H1 (cell line): Measurements from ENCODE around the gene NKAIN4. TPM values are rescaled to one million over a fixed set of nuclear protein-coding genes. Genes with fewer than 3 reads are reported as not detected.

Experiments used
- CTCF ChIA-PET: fragments of 300-600 bp; sonication (Branson Sonifier 250); formaldehyde crosslinking; loops from one replicate; lab custom pipeline; 2021; ENCODE audit not compliant: partially characterized antibody; lab: Charles Lee
- POLR2A ChIA-PET: fragments of 300-600 bp; sonication (Branson Sonifier 250); formaldehyde crosslinking; loops from one replicate; lab custom pipeline; 2021; ENCODE audit warnings: inconsistent platforms; ENCODE audit not compliant: partially characterized antibody; lab: Charles Lee
- DNase-seq, 2 experiments: peaks; one replicate each; pipeline versions ENCODE4 v3.0.0 to v3.0.0-alpha.2; 2010 to 2022; ENCODE audit warnings: low spot score in 2 of 2, low read depth in 1 of 2, mixed read lengths in 1 of 2
- FAIRE-seq: peaks from 2 replicates; lab custom pipeline; 2011; peaks lifted over from hg19 to GRCh38; lab: Jason Lieb, UNC
- H2AFZ ChIP-seq: 2 replicates; pipeline ENCODE4 v1.8.1; 2012; ENCODE audit warnings: low read length, inconsistent platforms
- H2AK5ac ChIP-seq: 2 replicates; pipeline ENCODE4 v1.6.1; 2013; ENCODE audit warnings: low read depth, low read length
- H2BK120ac ChIP-seq: replicated peaks from 2 replicates; pipeline ENCODE3; 2013; ENCODE audit warnings: low read depth, low read length, inconsistent platforms
- H2BK12ac ChIP-seq: 2 replicates; pipeline ENCODE4 v1.6.1; 2013; ENCODE audit warnings: low read depth, low read length
- H2BK15ac ChIP-seq: 2 replicates; pipeline ENCODE4 v1.6.1; 2013; ENCODE audit warnings: low read length
- H2BK20ac ChIP-seq: 2 replicates; pipeline ENCODE4 v1.6.1; 2013; ENCODE audit warnings: low read length
- H2BK5ac ChIP-seq: 2 replicates; pipeline ENCODE4 v1.6.1; 2013; ENCODE audit warnings: low read depth, low read length
- H3K14ac ChIP-seq: 2 replicates; pipeline ENCODE4 v1.6.1; 2013; ENCODE audit warnings: inconsistent platforms; ENCODE audit not compliant: insufficient read length
- H3K18ac ChIP-seq: 2 replicates; pipeline ENCODE4 v1.6.1; 2013; ENCODE audit warnings: low read length; ENCODE audit errors: extremely low read depth
- H3K23ac ChIP-seq: 2 replicates; pipeline ENCODE4 v1.6.1; 2013; ENCODE audit warnings: inconsistent platforms; ENCODE audit not compliant: insufficient read length
- H3K23me2 ChIP-seq: 2 replicates; pipeline ENCODE4 v1.6.1; 2013; ENCODE audit warnings: low read depth, low read length
- H3K27ac ChIP-seq: 2 replicates; pipeline ENCODE4 v1.6.1; 2011; ENCODE audit warnings: low read depth, low read length, inconsistent platforms
- H3K27me3 ChIP-seq, 4 experiments: replicated peaks in 1 of 4; 1 replicate in 1 of 4; 2 replicates in 3 of 4; pipeline versions ENCODE4 v1.6.1 to v1.8.1; 2011 to 2013; ENCODE audit warnings: low read length in 3 of 4, mild to moderate bottlenecking in 3 of 4, inconsistent platforms in 2 of 4, mixed read lengths in 2 of 4, moderate library complexity in 1 of 4; ENCODE audit not compliant: control insufficient read depth in 3 of 4, insufficient read depth in 3 of 4; ENCODE audit errors: extremely low read depth in 1 of 4
- H3K36me3 ChIP-seq, 4 experiments: 2 replicates each; pipeline versions ENCODE4 v1.6.1 to v1.8.1; 2011 to 2013; ENCODE audit warnings: mild to moderate bottlenecking in 4 of 4, low read length in 3 of 4, moderate library complexity in 2 of 4, control low read depth in 1 of 4, inconsistent platforms in 1 of 4; ENCODE audit not compliant: insufficient read depth in 4 of 4, control insufficient read depth in 2 of 4
- H3K4ac ChIP-seq: replicated peaks from 2 replicates; pipeline ENCODE3; 2013; ENCODE audit warnings: low read length, low read depth, mixed read lengths, inconsistent platforms; ENCODE audit not compliant: insufficient read length
- H3K4me1 ChIP-seq, 4 experiments: replicated peaks in 1 of 4; 1 replicate in 1 of 4; 2 replicates in 3 of 4; pipeline versions ENCODE4 v1.6.1 to v1.8.1; 2011 to 2013; ENCODE audit warnings: low read length in 3 of 4, inconsistent platforms in 2 of 4, mixed read lengths in 1 of 4; ENCODE audit not compliant: insufficient read depth in 4 of 4, control insufficient read depth in 3 of 4
- H3K4me2 ChIP-seq, 2 experiments: 2 replicates each; pipeline versions ENCODE4 v1.6.1 to v1.8.1; 2011 to 2013; ENCODE audit warnings: low read depth in 2 of 2, low read length in 2 of 2, control low read depth in 1 of 2, inconsistent platforms in 1 of 2, mild to moderate bottlenecking in 1 of 2; ENCODE audit not compliant: insufficient read depth in 1 of 2
- H3K4me3 ChIP-seq, 4 experiments: fragments of 200-600, 300-600 bp in 1 of 4; sonication (generic), shearing (Covaris generic), sonication (Bioruptor Twin) in 1 of 4; 2 replicates each; pipeline versions ENCODE4 v1.5.1 to v1.8.1; 2011 to 2016; ENCODE audit warnings: low read length in 4 of 4, low read depth in 3 of 4, control low read depth in 2 of 4, inconsistent platforms in 2 of 4, mild to moderate bottlenecking in 2 of 4, mixed read lengths in 1 of 4, moderate library complexity in 1 of 4; ENCODE audit not compliant: insufficient read depth in 2 of 4; ENCODE audit errors: extremely low read depth in 1 of 4
- H3K56ac ChIP-seq: replicated peaks from 2 replicates; pipeline ENCODE3; 2013; ENCODE audit warnings: low read depth, mild to moderate bottlenecking, mixed read lengths, low read length, inconsistent platforms; ENCODE audit not compliant: insufficient read length
- H3K79me1 ChIP-seq: 2 replicates; pipeline ENCODE4 v1.6.1; 2013; ENCODE audit warnings: low read depth, low read length, control low read depth
- H3K79me2 ChIP-seq, 2 experiments: 2 replicates each; pipeline versions ENCODE4 v1.6.1 to v1.8.1; 2012 to 2013; ENCODE audit warnings: low read length in 2 of 2, mild to moderate bottlenecking in 2 of 2, inconsistent platforms in 1 of 2; ENCODE audit not compliant: insufficient read depth in 2 of 2, control insufficient read depth in 1 of 2
- H3K9ac ChIP-seq, 4 experiments: replicated peaks in 1 of 4; 1 replicate in 1 of 4; 2 replicates in 3 of 4; pipeline versions ENCODE4 v1.6.1 to v1.8.1; 2011 to 2013; ENCODE audit warnings: low read depth in 3 of 4, low read length in 3 of 4, control low read depth in 2 of 4, mild to moderate bottlenecking in 2 of 4, moderate library complexity in 2 of 4, inconsistent platforms in 1 of 4; ENCODE audit errors: extremely low read depth in 1 of 4
- H3K9me3 ChIP-seq, 2 experiments: 2 replicates each; pipeline versions ENCODE4 v1.6.1 to v1.8.1; 2012 to 2013; ENCODE audit warnings: mild to moderate bottlenecking in 2 of 2, moderate library complexity in 2 of 2, control low read depth in 1 of 2, inconsistent platforms in 1 of 2, low read depth in 1 of 2, low read length in 1 of 2, mixed read lengths in 1 of 2; ENCODE audit not compliant: insufficient read depth in 2 of 2
- H4K20me1 ChIP-seq, 2 experiments: replicated peaks in 1 of 2; 2 replicates each; pipeline versions ENCODE3 to v1.8.1; 2011 to 2013; ENCODE audit warnings: inconsistent platforms in 2 of 2, low read length in 2 of 2, mild to moderate bottlenecking in 1 of 2; ENCODE audit not compliant: insufficient read depth in 2 of 2, control insufficient read depth in 1 of 2
- H4K5ac ChIP-seq: 2 replicates; pipeline ENCODE4 v1.6.1; 2013; ENCODE audit warnings: low read length, low read depth, mixed read lengths, inconsistent platforms; ENCODE audit not compliant: insufficient read length
- H4K8ac ChIP-seq: 2 replicates; pipeline ENCODE4 v1.8.0; 2013; ENCODE audit warnings: mild to moderate bottlenecking, moderate library complexity, low read length, inconsistent platforms; ENCODE audit not compliant: insufficient read depth; ENCODE audit errors: extremely low read depth
- H4K91ac ChIP-seq: replicated peaks from 2 replicates; pipeline ENCODE3; 2013; ENCODE audit warnings: low read length, mixed read lengths, inconsistent platforms; ENCODE audit not compliant: insufficient read length
- JUN ChIP-seq: IDR thresholded peaks from 2 replicates; pipeline ENCODE4 v1.6.1; 2011; ENCODE audit warnings: low read depth, mild to moderate bottlenecking, improper control_type of control experiment, low read length
- PHF8 ChIP-seq: fragments of 200-600 bp; sonication (generic); conservative IDR thresholded peaks from 2 replicates; pipeline ENCODE4 v1.7.1; 2012; ENCODE audit warnings: low read depth, mild to moderate bottlenecking, inconsistent platforms, low read length, moderate library complexity
- POLR2AphosphoS5 ChIP-seq: IDR thresholded peaks from 2 replicates; pipeline ENCODE4 v1.6.1; 2011; ENCODE audit warnings: low read depth, low read length
- RBBP5 ChIP-seq: IDR thresholded peaks from 2 replicates; pipeline ENCODE4 v1.7.1; 2012; ENCODE audit warnings: low read depth, mild to moderate bottlenecking, inconsistent platforms, low read length, moderate library complexity, borderline replicate concordance
- RFX5 ChIP-seq: IDR thresholded peaks from 2 replicates; pipeline ENCODE4 v1.6.1; 2011; ENCODE audit warnings: low read depth, low read length, improper control_type of control experiment, borderline replicate concordance
- SIN3A ChIP-seq, 2 experiments: IDR thresholded peaks in 1 of 2; conservative IDR thresholded peaks in 1 of 2; 2 replicates each; pipeline ENCODE4 v1.6.1; 2011 to 2012; ENCODE audit warnings: low read length in 2 of 2, improper control_type of control experiment in 1 of 2, low read depth in 1 of 2, mild to moderate bottlenecking in 1 of 2
- SIRT6 ChIP-seq: IDR thresholded peaks from one replicate; pipeline ENCODE4 v1.7.1; 2012; ENCODE audit warnings: low read length, inconsistent platforms
- SIX5 ChIP-seq: IDR thresholded peaks from 2 replicates; pipeline ENCODE4 v1.6.1; 2011; ENCODE audit warnings: mild to moderate bottlenecking, low read depth, low read length
- SP1 ChIP-seq: IDR thresholded peaks from 2 replicates; pipeline ENCODE4 v1.6.1; 2011; ENCODE audit warnings: low read depth, low read length
- SUZ12 ChIP-seq: fragments of 200-600 bp; sonication (generic); IDR thresholded peaks from 2 replicates; pipeline ENCODE4 v1.6.1; 2012; ENCODE audit warnings: mild to moderate bottlenecking, inconsistent platforms, low read length, moderate library complexity, mixed read lengths
- TAF7 ChIP-seq: optimal IDR thresholded peaks from 2 replicates; pipeline ENCODE3; 2011; ENCODE audit warnings: low read depth, mild to moderate bottlenecking, inconsistent platforms, low read length, moderate library complexity, borderline replicate concordance
- TBP ChIP-seq: IDR thresholded peaks from 2 replicates; pipeline ENCODE4 v1.6.1; 2011; ENCODE audit warnings: low read depth, low read length, improper control_type of control experiment
- TEAD4 ChIP-seq: IDR thresholded peaks from 2 replicates; pipeline ENCODE4 v1.6.1; 2012; ENCODE audit warnings: low read depth, low read length, inconsistent platforms, mixed read lengths
- YY1 ChIP-seq: IDR thresholded peaks from 2 replicates; pipeline ENCODE4 v1.6.1; 2011; ENCODE audit warnings: low read depth, mild to moderate bottlenecking, low read length
- whole genome bisulfite sequencing, 2 experiments: shearing (Covaris generic) in 1 of 2; methylation state at CpG; one replicate each; pipeline versions ENCODE4 v1.1.6 to v1.1.7; 2013 to 2015; ENCODE audit warnings: low lambda C conversion rate in 2 of 2, mixed read lengths in 2 of 2, inconsistent platforms in 1 of 2, low coverage in 1 of 2, missing lambda C conversion rate in 1 of 2; ENCODE audit not compliant: insufficient replicate concordance in 2 of 2, insufficient coverage in 1 of 2, insufficient read length in 1 of 2; ENCODE audit errors: extremely low coverage in 1 of 2, missing lambda C conversion rate in 1 of 2; 5-methylcytosine and 5-hydroxymethylcytosine counted together
- polyA plus RNA-seq, 7 experiments: library from polyadenylated mRNA; depleted of rRNA in 3 of 7; stranded (reverse) in 5 of 7; unstranded in 2 of 7; fragments of >200 nt in 5 of 7; fragments of 200-250 nt in 2 of 7; gene quantifications; 1 replicate in 5 of 7; 2 replicates in 1 of 7; 4 replicates in 1 of 7; pipeline versions ENCODE4 v1.2.1 to v1.2.3, GENCODE V29; 2011 to 2013; ENCODE audit warnings: missing spikeins in 2 of 7, mixed read lengths in 2 of 7
- total RNA-seq: library from RNA; stranded (reverse); fragmentation: NEBNext Ultra II Directional; extraction: Animal tissue kit (Norgen Biotek cat#: 25700); gene quantifications from 2 replicates; pipeline ENCODE4 v1.2.1, GENCODE V29; 2021

The NKAIN4 gene
- total and polyA plus RNA-seq, 2 of the 8 experiments (the other 6 are each of a cell fraction or from before 2014, with no cell fraction given): 6.9 to 17.0 TPM

DNA sequence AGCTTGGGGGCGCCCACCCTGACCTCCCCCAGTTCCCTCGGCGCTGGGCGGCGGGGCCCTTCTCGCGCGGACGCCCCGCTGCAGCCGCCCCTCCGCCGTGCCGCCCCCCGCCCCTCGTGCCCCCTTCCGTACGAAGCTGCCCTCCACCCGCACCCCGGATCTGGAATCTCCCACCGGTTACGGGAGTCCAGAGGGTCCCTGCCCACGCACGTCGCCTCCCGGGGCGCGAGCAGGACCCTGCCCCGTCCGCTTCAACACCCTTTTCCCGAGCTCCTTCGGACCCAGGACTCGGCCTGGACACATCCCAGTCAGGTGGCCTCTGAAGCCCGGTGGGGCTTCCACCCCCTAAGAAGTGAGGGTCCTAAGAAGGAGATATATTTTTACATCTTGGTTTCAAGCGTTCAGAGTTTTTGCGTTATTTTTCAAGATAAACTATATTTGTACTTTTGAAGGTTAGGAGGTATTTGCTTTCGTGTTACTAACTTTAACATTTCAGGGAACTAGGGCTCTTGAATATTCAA is 18.9 kb upstream of the NKAIN4 start:
- no peak overlapping the region for H2AFZ ChIP-seq
- H3K36me3 ChIP-seq: peaks cover 5 to 19% (median 14%) of the 10 kb centered on the region in 4 experiments; a peak in 5 of 8 replicates
- no peaks in the 10 kb centered on the region for H3K9me3 ChIP-seq
- H3K27me3 ChIP-seq: 0 out of 7 replicates have a peak, but pooled peaks cover 0 to under 1% (median 0%) of the 10 kb centered on the region in 4 experiments
- peak overlapping the region; percentile 90 for H4K8ac ChIP-seq
- H4K91ac ChIP-seq: no peak overlapping the region
- H3K18ac ChIP-seq: no peak overlapping the region
- H3K79me1 ChIP-seq: peaks cover 12% of the 10 kb centered on the region
- no peak overlapping the region for H3K23ac ChIP-seq
- H3K23me2 ChIP-seq: peaks cover 2% of the 10 kb centered on the region; the same call in 1 of the 2 replicates
- H4K20me1 ChIP-seq: peaks cover 18 to 29% of the 10 kb centered on the region in 2 experiments
- no peak overlapping the region for H3K4ac ChIP-seq
- no peak overlapping the region for H2BK5ac ChIP-seq
- H4K5ac ChIP-seq: no peak overlapping the region
- peak overlapping the region; percentile 69 to 83 for H3K4me2 ChIP-seq
- ChIA-PET POLR2A (interaction anchor here (1.0 to 3.6 kb wide), 6 partner anchors 9 to 48 kb away, joined by 3 to 12 read pairs (median 4); partner anchors contain the start of gene NKAIN4), CTCF (interaction anchor here (1.2 to 11.0 kb wide), 7 partner anchors 8 to 58 kb away, joined by 3 to 63 read pairs (median 7); partner anchors contain the start of gene COL20A1)
- 3% methylated on average over 18 of the region's 37 CpGs; no CpG with 5 or more reads in 1 of the 2 experiments for WGBS, 2 experiments
- no peak overlapping the region for H2BK15ac ChIP-seq
- DNase-seq: no peak
- no peak for FAIRE-seq
- no peak overlapping the region for H2BK120ac ChIP-seq
- peak overlapping the region; percentile 66 to 95 (median 87) for H3K4me3 ChIP-seq
- H3K4me1 ChIP-seq: peaks cover 0 to 7% (median 1%) of the 10 kb centered on the region in 4 experiments; a peak in 5 of 7 replicates
- no peak overlapping the region; the same call in 1 of the 2 replicates for H3K27ac ChIP-seq
- H2BK20ac ChIP-seq: no peak overlapping the region
- no peak overlapping the region for H3K56ac ChIP-seq
- H2BK12ac ChIP-seq: no peak overlapping the region
- peak overlapping the region; percentile 66 to 88 (median 76) for H3K9ac ChIP-seq
- peaks cover 17 to 39% of the 10 kb centered on the region in 2 experiments for H3K79me2 ChIP-seq
- H3K14ac ChIP-seq: no peak overlapping the region
- H2AK5ac ChIP-seq: no peak overlapping the region
- no peak for TF ChIP-seq SUZ12
- no peak for TF ChIP-seq TEAD4
- no peak for TF ChIP-seq JUN
- no peak for TF ChIP-seq SIX5
- no peak for TF ChIP-seq TAF7
- no peak; the same call in 1 of the 2 replicates for TF ChIP-seq PHF8
- no peak for TF ChIP-seq SIN3A (conservative IDR thresholded peaks at IDR 0.05 in 1 of 2, IDR thresholded peaks at IDR 0.05 in 1 of 2; ENCODE audit: low read depth in 1 of 2, low read length in 2 of 2)
- TF ChIP-seq POLR2AphosphoS5: no peak
- no peak for TF ChIP-seq SIRT6
- TF ChIP-seq RFX5: no peak
- no peak for TF ChIP-seq RBBP5
- no peak for TF ChIP-seq YY1
- TF ChIP-seq TBP: no peak
- TF ChIP-seq SP1: no peak
